SK-N-SH treated with all-trans-retinoic acid at 6 μM for 48 hours (cell line): Measurements from ENCODE around the gene PRKCE.

Source experiments
- ATAC-seq: fragments of 200-7000 bp; cut with Tn5 transposase; 3 replicates; pipeline ENCODE4 v1.9.1; 2020; ENCODE audit warnings: mild to moderate bottlenecking, moderate library complexity
- ARNTL ChIP-seq: fragments of 450-650 bp; formaldehyde crosslinking; IDR thresholded peaks from 2 replicates; pipeline ENCODE4 v1.5.0; 2020; ENCODE audit warnings: low read depth, mild to moderate bottlenecking, moderate library complexity, borderline replicate concordance
- BACH2 ChIP-seq: fragments of 250-450 bp; sonication (Bioruptor Pico); IDR thresholded peaks from 2 replicates; pipeline ENCODE4 v1.9.0; 2021; ENCODE audit warnings: mild to moderate bottlenecking, borderline replicate concordance
- CREB5 ChIP-seq: fragments of 250-450 bp; sonication (Bioruptor Pico); IDR thresholded peaks from 2 replicates; pipeline ENCODE4 v1.5.1; 2020; ENCODE audit warnings: low read depth, mild to moderate bottlenecking, moderate library complexity
- CSDC2 ChIP-seq: fragments of 250-450 bp; sonication (Bioruptor Pico); IDR thresholded peaks from 2 replicates; pipeline ENCODE4 v1.5.0; 2020; ENCODE audit warnings: mild to moderate bottlenecking, moderate library complexity
- ESRRG ChIP-seq: fragments of 250-450 bp; sonication (Bioruptor Pico); IDR thresholded peaks from 2 replicates; pipeline ENCODE4 v1.6.1; 2021; ENCODE audit warnings: mild to moderate bottlenecking
- GLIS3 ChIP-seq: fragments of 250-450 bp; sonication (Bioruptor Pico); IDR thresholded peaks from 2 replicates; pipeline ENCODE4 v1.5.0; 2020; ENCODE audit warnings: mild to moderate bottlenecking, moderate library complexity
- ISL1 ChIP-seq: fragments of 250-450 bp; sonication (Bioruptor Pico); IDR thresholded peaks from 2 replicates; pipeline ENCODE4 v2.1.2; 2022; ENCODE audit warnings: mild to moderate bottlenecking, moderate library complexity
- OSR1 ChIP-seq: fragments of 250-450 bp; sonication (Bioruptor Pico); IDR thresholded peaks from 2 replicates; pipeline ENCODE4 v1.8.0; 2022; ENCODE audit warnings: moderate library complexity, mild to moderate bottlenecking, inconsistent platforms
- PATZ1 ChIP-seq: fragments of 250-450 bp; sonication (Bioruptor Pico); IDR thresholded peaks from 2 replicates; pipeline ENCODE4 v1.8.0; 2020; ENCODE audit warnings: mild to moderate bottlenecking, moderate library complexity, borderline replicate concordance
- PPARA ChIP-seq: fragments of 250-450 bp; sonication (Bioruptor Pico); IDR thresholded peaks from 2 replicates; pipeline ENCODE4 v1.5.0; 2020; ENCODE audit warnings: mild to moderate bottlenecking, borderline replicate concordance
- RARB ChIP-seq: fragments of 250-450 bp; sonication (Bioruptor Pico); IDR thresholded peaks from 2 replicates; pipeline ENCODE4 v1.8.0; 2021; ENCODE audit warnings: mild to moderate bottlenecking, moderate library complexity
- SNAI2 ChIP-seq: fragments of 250-450 bp; sonication (Bioruptor Pico); IDR thresholded peaks from 2 replicates; pipeline ENCODE4 v1.5.0; 2020; ENCODE audit warnings: mild to moderate bottlenecking, moderate library complexity
- TCF4 ChIP-seq: fragments of 250-450 bp; sonication (Bioruptor Pico); IDR thresholded peaks from 2 replicates; pipeline ENCODE4 v1.8.0; 2021; ENCODE audit warnings: mild to moderate bottlenecking, moderate library complexity, borderline replicate concordance
- TOX ChIP-seq: fragments of 250-450 bp; sonication (Bioruptor Pico); IDR thresholded peaks from 2 replicates; pipeline ENCODE4 v1.8.0; 2021; ENCODE audit warnings: mild to moderate bottlenecking, moderate library complexity, borderline replicate concordance
- TSHZ2 ChIP-seq: fragments of 250-450 bp; sonication (Bioruptor Pico); IDR thresholded peaks from 2 replicates; pipeline ENCODE4 v1.5.0; 2020; ENCODE audit warnings: mild to moderate bottlenecking, moderate library complexity
- ZC3H10 ChIP-seq: fragments of 250-450 bp; sonication (Bioruptor Pico); IDR thresholded peaks from 2 replicates; pipeline ENCODE4 v1.5.1; 2021; ENCODE audit warnings: mild to moderate bottlenecking, moderate library complexity
- ZFP3 ChIP-seq: fragments of 250-450 bp; sonication (Bioruptor Pico); IDR thresholded peaks from 2 replicates; pipeline ENCODE4 v1.5.0; 2020; ENCODE audit warnings: mild to moderate bottlenecking, moderate library complexity
- ZFP30 ChIP-seq: fragments of 450-650 bp; formaldehyde crosslinking; IDR thresholded peaks from 2 replicates; pipeline ENCODE4 v1.5.0; 2022; ENCODE audit warnings: mild to moderate bottlenecking, moderate library complexity
- ZNF565 ChIP-seq: fragments of 450-650 bp; formaldehyde crosslinking; conservative IDR thresholded peaks from 2 replicates; pipeline ENCODE4 v1.5.0; 2020; ENCODE audit warnings: low read depth, mild to moderate bottlenecking, moderate library complexity
- ZNF70 ChIP-seq: fragments of 450-650 bp; formaldehyde crosslinking; IDR thresholded peaks from 2 replicates; pipeline ENCODE4 v1.5.0; 2020; ENCODE audit warnings: mild to moderate bottlenecking, moderate library complexity
- ZNF8 ChIP-seq: fragments of 450-650 bp; formaldehyde crosslinking; IDR thresholded peaks from 2 replicates; pipeline ENCODE4 v1.5.0; 2020; ENCODE audit warnings: mild to moderate bottlenecking, moderate library complexity
- TF ChIP-seq, protein P1 (sequence below): fragments of 250-450 bp; sonication (Bioruptor Pico); IDR thresholded peaks from 2 replicates; pipeline ENCODE4 v1.5.1; 2021; ENCODE audit warnings: mild to moderate bottlenecking, moderate library complexity
- TF ChIP-seq, protein P2 (sequence below): fragments of 250-450 bp; sonication (Bioruptor Pico); IDR thresholded peaks from 2 replicates; pipeline ENCODE4 v1.8.0; 2021; ENCODE audit warnings: low read depth, mild to moderate bottlenecking, moderate library complexity, borderline replicate concordance

PRKCE gene

GRCh38 chr2:46013726-46014125 lies 362.3 kb downstream of the PRKCE start:
- ATAC-seq: no peak
- no peak for TF ChIP-seq ZNF8 (CRISPR knock-in tag)
- TF ChIP-seq ZNF70: no peak
- TF ChIP-seq, protein P1, sequence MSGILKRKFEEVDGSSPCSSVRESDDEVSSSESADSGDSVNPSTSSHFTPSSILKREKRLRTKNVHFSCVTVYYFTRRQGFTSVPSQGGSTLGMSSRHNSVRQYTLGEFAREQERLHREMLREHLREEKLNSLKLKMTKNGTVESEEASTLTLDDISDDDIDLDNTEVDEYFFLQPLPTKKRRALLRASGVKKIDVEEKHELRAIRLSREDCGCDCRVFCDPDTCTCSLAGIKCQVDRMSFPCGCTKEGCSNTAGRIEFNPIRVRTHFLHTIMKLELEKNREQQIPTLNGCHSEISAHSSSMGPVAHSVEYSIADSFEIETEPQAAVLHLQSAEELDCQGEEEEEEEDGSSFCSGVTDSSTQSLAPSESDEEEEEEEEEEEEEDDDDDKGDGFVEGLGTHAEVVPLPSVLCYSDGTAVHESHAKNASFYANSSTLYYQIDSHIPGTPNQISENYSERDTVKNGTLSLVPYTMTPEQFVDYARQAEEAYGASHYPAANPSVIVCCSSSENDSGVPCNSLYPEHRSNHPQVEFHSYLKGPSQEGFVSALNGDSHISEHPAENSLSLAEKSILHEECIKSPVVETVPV (CRISPR knock-in tag): no peak
- no peak for TF ChIP-seq ZNF565 (CRISPR knock-in tag)
- no peak for TF ChIP-seq ZFP3
- TF ChIP-seq CSDC2 (CRISPR knock-in tag): no peak
- no peak for TF ChIP-seq RARB (CRISPR knock-in tag)
- TF ChIP-seq SNAI2: no peak
- TF ChIP-seq GLIS3 (CRISPR knock-in tag): no peak
- TF ChIP-seq ZC3H10 (CRISPR knock-in tag): no peak
- no peak for TF ChIP-seq ISL1 (CRISPR knock-in tag)
- no peak for TF ChIP-seq OSR1 (CRISPR knock-in tag)
- TF ChIP-seq, protein P2, sequence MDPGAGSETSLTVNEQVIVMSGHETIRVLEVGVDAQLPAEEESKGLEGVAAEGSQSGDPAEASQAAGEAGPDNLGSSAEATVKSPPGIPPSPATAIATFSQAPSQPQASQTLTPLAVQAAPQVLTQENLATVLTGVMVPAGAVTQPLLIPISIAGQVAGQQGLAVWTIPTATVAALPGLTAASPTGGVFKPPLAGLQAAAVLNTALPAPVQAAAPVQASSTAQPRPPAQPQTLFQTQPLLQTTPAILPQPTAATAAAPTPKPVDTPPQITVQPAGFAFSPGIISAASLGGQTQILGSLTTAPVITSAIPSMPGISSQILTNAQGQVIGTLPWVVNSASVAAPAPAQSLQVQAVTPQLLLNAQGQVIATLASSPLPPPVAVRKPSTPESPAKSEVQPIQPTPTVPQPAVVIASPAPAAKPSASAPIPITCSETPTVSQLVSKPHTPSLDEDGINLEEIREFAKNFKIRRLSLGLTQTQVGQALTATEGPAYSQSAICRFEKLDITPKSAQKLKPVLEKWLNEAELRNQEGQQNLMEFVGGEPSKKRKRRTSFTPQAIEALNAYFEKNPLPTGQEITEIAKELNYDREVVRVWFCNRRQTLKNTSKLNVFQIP (CRISPR knock-in tag): no peak
- no peak for TF ChIP-seq PPARA (CRISPR knock-in tag)

DNA sequence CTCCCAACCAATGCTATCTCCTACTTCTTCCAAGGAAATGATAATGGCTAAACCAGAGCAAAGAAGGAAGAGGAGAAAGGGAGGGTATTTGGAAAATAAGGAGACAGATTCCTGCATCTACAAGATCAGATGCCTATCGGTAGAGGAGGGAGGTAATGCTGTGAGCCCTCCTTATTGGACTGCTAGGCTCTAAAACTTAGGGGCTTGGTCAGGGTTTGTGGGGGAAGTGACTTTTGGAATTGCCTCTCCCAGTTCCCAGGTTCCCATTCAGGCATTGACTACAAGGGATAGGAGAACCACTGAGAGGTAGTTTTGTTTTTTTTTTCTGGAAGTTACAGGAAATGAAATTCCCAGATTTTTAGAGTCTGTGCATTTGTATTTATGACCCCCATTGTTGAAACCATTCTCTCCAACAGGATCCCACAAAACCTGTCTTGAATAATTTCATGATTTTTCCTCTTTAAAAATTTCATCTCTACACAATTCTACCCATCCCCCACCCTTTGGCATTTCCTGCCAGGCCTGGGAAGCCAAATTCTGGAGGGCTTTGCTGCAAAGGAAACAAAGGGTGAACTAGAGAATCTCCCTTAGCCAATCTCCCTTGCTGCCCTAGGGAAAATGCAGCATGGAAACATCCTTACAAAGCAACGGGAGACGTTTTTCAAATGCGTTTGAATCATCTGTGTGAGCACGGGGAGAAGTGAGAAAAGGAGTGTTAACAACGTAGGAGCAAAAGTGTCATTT lies 363.6 kb downstream of the PRKCE start:
- ATAC-seq: no peak
- TF ChIP-seq ZFP3: peak; percentile 72; the same call in 1 of the 2 replicates
- TF ChIP-seq BACH2 (CRISPR knock-in tag): no peak
- TF ChIP-seq SNAI2: peak; percentile 20; the same call in 1 of the 2 replicates

- TF ChIP-seq ZNF70 (0 out of 2 replicates have a peak, but pooled peaks have one; percentile 7), TOX (CRISPR knock-in tag) (no peak), ESRRG (CRISPR knock-in tag) (no peak)
- no peak for ATAC-seq
Measured at GRCh38 chr2:46015671-46016070, 364.2 kb downstream of the PRKCE start.

- TF ChIP-seq CSDC2 (CRISPR knock-in tag) (no peak), ZFP30 (no peak), TCF4 (no peak), GLIS3 (CRISPR knock-in tag) (no peak), ZNF8 (CRISPR knock-in tag) (no peak), TOX (CRISPR knock-in tag) (no peak), ZNF565 (CRISPR knock-in tag) (no peak), ZNF70 (no peak), RARB (CRISPR knock-in tag) (no peak), ISL1 (CRISPR knock-in tag) (no peak), TSHZ2 (CRISPR knock-in tag) (no peak), ARNTL (no peak), BACH2 (CRISPR knock-in tag) (no peak), PATZ1 (CRISPR knock-in tag) (no peak), CREB5 (CRISPR knock-in tag) (no peak)
- TF ChIP-seq, protein P2 (CRISPR knock-in tag): no peak
- no peak for ATAC-seq
Measured at GRCh38 chr2:46016091-46016490, 364.6 kb downstream of the PRKCE start.
